HG03280 (cell line): ENCODE measurements around the gene RRBP1.

ENCODE experiments used
- ATAC-seq: cut with Tn5 transposase; IDR thresholded peaks from one replicate; pipeline ENCODE4 v1.9.1; 2021; ENCODE audit warnings: mild to moderate bottlenecking, moderate library complexity; ENCODE audit not compliant: unreplicated experiment

Gene RRBP1

GRCh38 chr20:17583126-17583525 is 98.9 kb downstream of the RRBP1 start:
- ATAC-seq: no peak

DNA sequence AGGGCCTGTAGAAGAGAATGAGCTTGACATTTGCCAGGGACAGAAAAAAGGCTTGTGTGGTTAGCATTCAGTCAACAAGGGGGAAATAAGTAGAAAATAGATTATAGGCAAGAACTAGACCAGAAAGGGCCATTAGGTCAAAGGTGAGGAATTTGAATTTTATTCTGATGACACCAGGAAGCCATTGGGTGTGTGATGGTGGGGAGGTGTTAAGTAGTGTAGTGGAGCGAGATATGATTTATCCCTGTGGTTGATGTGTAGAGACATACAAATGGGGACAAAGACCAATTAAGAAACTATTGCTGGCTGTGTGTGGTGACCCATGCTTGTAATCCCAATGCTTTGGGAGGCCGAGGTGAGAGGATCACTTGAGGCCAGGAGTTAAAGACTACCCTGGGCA is 101.1 kb downstream of the RRBP1 start:
- ATAC-seq: no peak

DNA sequence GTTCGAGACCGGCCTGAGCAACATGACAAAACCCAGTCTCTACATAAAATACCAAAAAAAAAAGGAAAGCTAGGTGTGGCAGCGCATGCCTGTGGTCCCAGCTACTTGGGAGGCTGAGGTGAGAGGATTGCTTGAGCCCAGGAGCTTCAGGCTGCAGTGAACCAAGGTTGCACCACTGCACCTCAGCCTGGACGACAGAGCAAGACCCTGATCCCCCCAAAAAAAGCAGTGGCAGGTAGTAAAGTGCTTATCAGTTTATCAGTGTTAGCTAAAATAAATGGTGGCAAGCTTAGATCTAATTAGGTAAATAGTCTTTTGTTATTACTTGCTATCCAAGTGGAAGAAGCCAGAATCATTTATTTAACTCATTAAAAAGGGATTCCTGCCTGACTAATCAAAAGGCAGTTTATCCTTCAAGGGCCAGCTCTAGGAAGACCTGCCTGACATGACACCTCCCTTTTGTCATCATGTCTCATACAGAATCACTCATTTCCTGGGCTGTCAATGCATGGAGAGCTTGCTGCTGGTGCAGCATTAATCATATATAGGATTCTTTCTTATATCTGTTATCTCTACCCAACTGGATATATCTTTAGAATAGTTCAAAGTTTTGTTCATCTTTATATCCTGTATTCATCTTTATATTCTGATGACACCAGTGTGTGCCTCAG is 102.5 kb downstream of the RRBP1 start:
- no peak for ATAC-seq

GRCh38 chr20:17576215-17576614 is 105.8 kb downstream of the RRBP1 start:
- no peak for ATAC-seq

DNA sequence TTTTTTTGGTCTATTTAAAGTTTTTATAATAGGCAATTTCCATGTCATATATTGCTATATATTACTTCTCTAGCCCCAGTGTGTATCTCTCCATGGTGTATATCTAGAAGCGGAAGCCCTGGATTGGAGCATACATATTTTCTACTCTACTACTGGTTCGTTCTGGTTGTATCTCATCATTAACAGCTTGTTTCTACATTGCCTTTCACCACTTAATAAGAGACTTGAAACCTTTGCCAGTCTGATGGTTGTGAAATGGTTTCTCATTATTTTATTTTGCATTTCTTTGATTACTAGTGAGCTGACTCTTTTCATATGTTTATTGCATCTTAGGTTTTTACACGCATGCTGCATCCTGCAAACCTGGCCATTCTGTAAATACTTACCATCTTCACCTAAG is 108.6 kb downstream of the RRBP1 start:
- ATAC-seq: no peak

DNA sequence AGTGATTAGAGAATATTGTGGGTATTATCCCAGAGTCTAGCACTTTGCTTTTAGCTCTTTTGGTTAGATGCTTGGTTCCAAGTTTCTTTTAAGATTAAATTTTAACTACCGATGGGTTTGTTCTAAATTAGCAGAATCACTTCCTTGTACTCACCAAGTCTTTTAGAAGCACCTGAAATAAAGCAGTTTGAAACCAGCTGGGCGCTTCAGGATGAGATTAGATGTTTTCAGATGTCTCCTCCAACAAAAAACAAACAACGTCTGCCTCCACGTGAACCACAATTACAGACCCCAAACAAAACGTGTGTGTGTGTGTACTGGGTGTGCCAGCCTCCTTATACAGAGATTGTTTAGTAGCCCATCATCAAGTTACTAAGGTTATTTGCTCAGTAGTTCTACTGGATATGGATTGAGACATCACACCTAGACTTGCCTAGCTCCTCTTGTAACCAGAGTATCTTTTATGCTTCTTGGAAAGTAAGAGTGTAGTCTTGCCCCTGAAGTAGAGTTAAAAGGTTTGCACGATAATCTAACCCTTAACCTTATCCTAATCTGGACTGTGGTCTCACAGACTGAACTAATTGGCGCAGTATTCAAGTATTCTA is 109.9 kb downstream of the RRBP1 start:
- no peak for ATAC-seq

GRCh38 chr20:17571153-17571527 is 110.9 kb downstream of the RRBP1 start:
- ATAC-seq: no peak

DNA sequence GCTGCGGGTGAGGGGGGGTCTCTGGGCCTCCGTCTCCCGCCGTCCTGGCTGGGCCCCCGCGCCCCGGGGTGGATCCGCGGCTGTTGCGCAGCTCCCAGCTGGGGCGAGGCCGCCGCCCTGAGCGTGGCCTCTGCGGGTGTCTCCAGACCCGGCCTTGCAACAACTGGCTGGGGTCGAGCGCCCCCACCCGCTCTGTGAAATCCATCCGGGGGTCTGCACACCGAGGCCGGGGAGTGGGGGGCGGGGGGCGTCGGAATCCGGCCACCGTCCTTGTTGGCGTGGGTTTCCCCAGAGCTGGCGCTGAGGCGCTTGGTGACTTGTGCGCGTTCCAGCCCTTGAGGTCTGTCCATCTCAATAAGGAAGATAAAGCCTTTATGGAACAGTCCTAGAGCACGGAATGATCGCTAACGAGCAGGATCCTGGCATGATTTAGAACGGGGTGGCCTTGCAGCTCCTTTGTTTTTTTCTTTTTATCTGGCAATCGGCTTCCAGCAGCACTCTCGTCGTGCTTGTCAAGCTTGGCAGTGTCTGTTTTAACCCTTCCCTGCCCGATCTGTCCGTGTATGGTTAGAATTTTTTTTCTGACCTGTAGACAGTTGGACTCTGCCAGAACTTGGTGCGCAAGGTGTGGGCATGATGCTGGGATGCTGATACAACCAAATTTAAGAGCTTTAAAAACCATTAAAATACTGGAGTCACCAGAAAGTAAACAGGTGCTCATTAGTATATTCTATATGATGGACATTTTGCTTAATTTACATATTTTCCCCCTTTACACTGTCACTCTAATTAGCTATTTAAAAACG is 111.5 kb downstream of the RRBP1 start:
- ATAC-seq: peak; percentile 24

- ATAC-seq: peak; percentile 94
Measured at GRCh38 chr20:17569616-17570346, 112.3 kb downstream of the RRBP1 start, which contains the start of gene DSTN. TSS of gene DSTN (plus strand) at chr20:17570075. CDS start at chr20:17570209, 134 bp downstream.

DNA sequence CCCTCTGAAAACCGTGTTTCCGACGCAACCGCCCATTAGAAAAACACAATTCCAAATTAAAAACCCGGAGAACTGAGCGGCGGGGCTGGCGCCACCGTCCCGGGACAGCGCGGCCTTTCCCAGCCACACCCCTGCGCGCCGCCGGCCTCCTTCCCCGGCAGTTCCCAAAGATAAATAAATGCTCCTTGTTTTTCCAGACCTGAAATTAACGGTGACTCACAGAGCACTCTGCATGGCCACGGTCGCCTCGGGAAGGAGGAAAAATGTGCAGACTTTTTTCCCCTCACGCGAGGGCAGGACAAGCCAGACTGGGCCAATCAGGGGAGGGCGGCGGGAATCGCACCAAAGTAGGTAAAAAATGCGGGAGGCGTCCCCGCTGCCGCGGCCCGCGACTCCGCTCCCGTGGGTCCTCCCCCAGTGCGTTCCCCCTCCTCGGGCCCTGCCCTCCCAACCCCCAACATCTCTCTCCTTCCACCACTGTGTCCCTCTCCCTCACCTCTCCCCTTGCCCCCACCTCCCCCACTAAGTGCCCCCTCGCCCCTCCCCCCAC is 113.0 kb downstream of the RRBP1 start:
- ATAC-seq: no peak

- no peak for ATAC-seq
Measured at GRCh38 chr20:17568045-17568788, 113.8 kb downstream of the RRBP1 start.

DNA sequence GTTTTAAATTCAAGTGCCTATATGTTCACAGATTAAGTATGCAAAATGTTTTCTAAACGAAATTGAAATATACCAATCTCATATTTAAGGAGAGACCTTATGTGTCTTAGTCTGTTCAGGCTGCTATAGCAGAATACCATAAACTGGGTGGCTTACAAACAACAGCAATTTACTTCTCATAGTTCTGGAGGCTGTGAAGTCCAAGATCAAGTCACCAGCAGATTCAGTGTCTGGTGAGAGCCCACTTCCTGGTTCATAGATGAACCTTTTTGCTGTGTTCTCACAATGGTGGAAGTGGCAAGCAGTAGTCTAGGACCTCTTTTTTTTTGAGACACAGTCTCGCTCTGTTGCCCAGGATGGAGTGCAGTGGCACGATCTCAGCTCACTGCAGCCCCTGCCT is 115.7 kb downstream of the RRBP1 start:
- no peak for ATAC-seq

DNA sequence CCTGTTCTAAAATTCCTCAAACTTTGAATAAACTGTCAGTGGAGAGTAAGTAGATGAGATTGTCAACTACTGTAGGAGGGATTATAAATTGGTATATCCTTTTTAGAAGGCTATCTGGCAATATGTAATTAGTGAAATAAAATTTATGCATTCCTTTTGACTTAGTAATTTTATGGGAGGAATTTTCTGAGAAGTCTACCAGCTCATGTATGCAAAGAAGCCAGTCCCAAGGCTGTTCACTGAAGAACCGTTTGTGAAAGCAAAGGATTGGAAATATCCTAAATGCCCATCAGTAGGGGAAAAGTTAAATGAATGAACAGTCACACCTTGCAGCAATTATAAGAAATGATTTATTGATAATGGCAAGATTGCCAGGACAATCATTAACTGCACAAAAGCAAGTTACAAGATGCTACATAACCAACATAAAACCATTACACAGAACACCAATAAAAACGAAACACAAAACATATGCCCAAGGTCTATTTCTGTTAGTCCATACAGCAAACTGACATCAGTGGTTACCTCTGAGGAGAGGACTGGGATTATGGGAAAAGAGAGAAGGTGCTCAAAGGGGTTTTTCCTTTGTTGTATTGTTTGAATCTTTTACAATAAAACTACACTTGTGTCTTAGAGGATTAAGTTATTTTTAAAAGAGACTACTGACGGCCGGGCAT is 116.7 kb downstream of the RRBP1 start:
- no peak for ATAC-seq
